ENCODE measurements around the gene ADAM22.

DNA sequence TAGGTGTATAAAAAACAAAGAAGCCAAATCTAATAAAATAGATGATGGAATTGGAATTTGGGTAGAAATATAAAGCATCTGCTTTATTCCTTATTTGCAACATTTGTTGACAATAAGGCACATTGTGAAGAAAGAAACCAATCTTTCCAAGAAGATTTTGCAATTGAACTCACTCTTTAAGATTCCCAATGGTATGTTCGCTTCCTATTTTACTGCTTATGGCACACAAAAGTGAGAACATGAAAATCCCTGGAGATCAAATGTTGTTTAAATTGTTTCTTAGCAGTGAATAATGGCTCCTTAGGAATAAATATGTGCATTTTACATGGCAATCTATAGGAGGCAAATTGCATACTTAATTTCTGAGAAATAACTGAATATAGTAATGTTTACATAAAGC is 84.5 kb downstream of the ADAM22 start:
- TF ChIP-seq, protein P1, sequence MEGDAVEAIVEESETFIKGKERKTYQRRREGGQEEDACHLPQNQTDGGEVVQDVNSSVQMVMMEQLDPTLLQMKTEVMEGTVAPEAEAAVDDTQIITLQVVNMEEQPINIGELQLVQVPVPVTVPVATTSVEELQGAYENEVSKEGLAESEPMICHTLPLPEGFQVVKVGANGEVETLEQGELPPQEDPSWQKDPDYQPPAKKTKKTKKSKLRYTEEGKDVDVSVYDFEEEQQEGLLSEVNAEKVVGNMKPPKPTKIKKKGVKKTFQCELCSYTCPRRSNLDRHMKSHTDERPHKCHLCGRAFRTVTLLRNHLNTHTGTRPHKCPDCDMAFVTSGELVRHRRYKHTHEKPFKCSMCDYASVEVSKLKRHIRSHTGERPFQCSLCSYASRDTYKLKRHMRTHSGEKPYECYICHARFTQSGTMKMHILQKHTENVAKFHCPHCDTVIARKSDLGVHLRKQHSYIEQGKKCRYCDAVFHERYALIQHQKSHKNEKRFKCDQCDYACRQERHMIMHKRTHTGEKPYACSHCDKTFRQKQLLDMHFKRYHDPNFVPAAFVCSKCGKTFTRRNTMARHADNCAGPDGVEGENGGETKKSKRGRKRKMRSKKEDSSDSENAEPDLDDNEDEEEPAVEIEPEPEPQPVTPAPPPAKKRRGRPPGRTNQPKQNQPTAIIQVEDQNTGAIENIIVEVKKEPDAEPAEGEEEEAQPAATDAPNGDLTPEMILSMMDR (conservative IDR thresholded peaks at IDR 0.05; ENCODE audit: low read depth in 2 of 2), result no peak
- TF ChIP-seq, protein P2, sequence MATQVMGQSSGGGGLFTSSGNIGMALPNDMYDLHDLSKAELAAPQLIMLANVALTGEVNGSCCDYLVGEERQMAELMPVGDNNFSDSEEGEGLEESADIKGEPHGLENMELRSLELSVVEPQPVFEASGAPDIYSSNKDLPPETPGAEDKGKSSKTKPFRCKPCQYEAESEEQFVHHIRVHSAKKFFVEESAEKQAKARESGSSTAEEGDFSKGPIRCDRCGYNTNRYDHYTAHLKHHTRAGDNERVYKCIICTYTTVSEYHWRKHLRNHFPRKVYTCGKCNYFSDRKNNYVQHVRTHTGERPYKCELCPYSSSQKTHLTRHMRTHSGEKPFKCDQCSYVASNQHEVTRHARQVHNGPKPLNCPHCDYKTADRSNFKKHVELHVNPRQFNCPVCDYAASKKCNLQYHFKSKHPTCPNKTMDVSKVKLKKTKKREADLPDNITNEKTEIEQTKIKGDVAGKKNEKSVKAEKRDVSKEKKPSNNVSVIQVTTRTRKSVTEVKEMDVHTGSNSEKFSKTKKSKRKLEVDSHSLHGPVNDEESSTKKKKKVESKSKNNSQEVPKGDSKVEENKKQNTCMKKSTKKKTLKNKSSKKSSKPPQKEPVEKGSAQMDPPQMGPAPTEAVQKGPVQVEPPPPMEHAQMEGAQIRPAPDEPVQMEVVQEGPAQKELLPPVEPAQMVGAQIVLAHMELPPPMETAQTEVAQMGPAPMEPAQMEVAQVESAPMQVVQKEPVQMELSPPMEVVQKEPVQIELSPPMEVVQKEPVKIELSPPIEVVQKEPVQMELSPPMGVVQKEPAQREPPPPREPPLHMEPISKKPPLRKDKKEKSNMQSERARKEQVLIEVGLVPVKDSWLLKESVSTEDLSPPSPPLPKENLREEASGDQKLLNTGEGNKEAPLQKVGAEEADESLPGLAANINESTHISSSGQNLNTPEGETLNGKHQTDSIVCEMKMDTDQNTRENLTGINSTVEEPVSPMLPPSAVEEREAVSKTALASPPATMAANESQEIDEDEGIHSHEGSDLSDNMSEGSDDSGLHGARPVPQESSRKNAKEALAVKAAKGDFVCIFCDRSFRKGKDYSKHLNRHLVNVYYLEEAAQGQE (IDR thresholded peaks at IDR 0.05; ENCODE audit: unreplicated experiment), result no peak
- no peak for TF ChIP-seq EZH2 (IDR thresholded peaks at IDR 0.05; ENCODE audit: low read depth, unreplicated experiment)
- TF ChIP-seq POLR2AphosphoS5 (IDR thresholded peaks at IDR 0.05; ENCODE audit: low read depth), result no peak
- no peak for TF ChIP-seq STAT1 (IDR thresholded peaks at IDR 0.05; ENCODE audit: unreplicated experiment)

Measured in GM23338 (cell line).